Measurements from ENCODE around the gene CDKN1B. TPM values are rescaled to one million over a fixed set of nuclear protein-coding genes. Genes with fewer than 3 reads are reported as not detected.

The CDKN1B gene
- total RNA-seq, 1 experiment from 2014 or later = 25.9 TPM

- H3K4me3 ChIP-seq (ENCODE audit: low read depth in 2 of 2, low read length in 2 of 2) = no peak overlapping the region
- no peaks in the 10 kb centered on the region for H3K27me3 ChIP-seq (ENCODE audit: control insufficient read depth, insufficient read depth, low read length)
- POLR2A ChIA-PET = no interaction called here
- peaks cover 27% of the 10 kb centered on the region for H3K4me1 ChIP-seq (ENCODE audit: control insufficient read depth, insufficient read depth, low read length)
- no TSS peak for BruUV-seq (replicated peaks)
- H3K36me3 ChIP-seq (ENCODE audit: control insufficient read depth, insufficient read depth, low read length) = no peaks in the 10 kb centered on the region
- TF ChIP-seq REST (IDR thresholded peaks at IDR 0.05; ENCODE audit: insufficient read depth in 1 of 2, low read depth in 2 of 2, low read length in 1 of 2) = no peak
- TF ChIP-seq TCF7L2 (IDR thresholded peaks at IDR 0.05; ENCODE audit: low read depth, low read length) = no peak
- no peak for TF ChIP-seq POLR2AphosphoS5 (IDR thresholded peaks at IDR 0.05; ENCODE audit: low read depth, low read length)
- TF ChIP-seq SIN3A (IDR thresholded peaks at IDR 0.05; ENCODE audit: borderline replicate concordance, insufficient read depth, low read depth, low read length) = no peak
- no peak for TF ChIP-seq CTCF (IDR thresholded peaks at IDR 0.05)
- intact Hi-C loops (cut with micrococcal nuclease; ENCODE audit: unreplicated experiment) = no loop called here
- H3K27ac ChIP-seq (ENCODE audit: low read length) = peak overlapping the region; percentile 57
- H3K9me3 ChIP-seq (ENCODE audit: control insufficient read depth, insufficient read depth, low read depth, low read length) = no peaks in the 10 kb centered on the region
- no peak for ATAC-seq
- no peak for DNase-seq (ENCODE audit: low read depth, low spot score)
- in situ Hi-C loops (cut with HindIII; ENCODE audit: low pct_unique_long_range_greater_than_20kb, low sequenced_read_pairs) = no loop called here
- CTCF ChIA-PET = interaction anchor here (0.6 kb wide), 1 partner anchor 266 kb away, joined by 3 read pairs; no protein-coding TSS in a partner anchor
Observed at GRCh38 chr12:12741660-12742059, 24.5 kb downstream of the CDKN1B start.

GRCh38 chr12:12744546-12745305 is 27.6 kb downstream of the CDKN1B start:
- ChIA-PET POLR2A (no interaction called here), CTCF (no interaction called here)
- Histone ChIP-seq H3K27ac (ENCODE audit: low read length) (peak overlapping the region; percentile 65), H3K4me1 (ENCODE audit: control insufficient read depth, insufficient read depth, low read length) (peaks cover 46% of the 10 kb centered on the region), H3K36me3 (ENCODE audit: control insufficient read depth, insufficient read depth, low read length) (no peaks in the 10 kb centered on the region), H3K9me3 (ENCODE audit: control insufficient read depth, insufficient read depth, low read depth, low read length) (no peaks in the 10 kb centered on the region), H3K4me3 (ENCODE audit: low read depth in 2 of 2, low read length in 2 of 2) (no peak overlapping the region), H3K27me3 (ENCODE audit: control insufficient read depth, insufficient read depth, low read length) (no peaks in the 10 kb centered on the region)
- BruUV-seq (replicated peaks) = no TSS peak
- no peak for TF ChIP-seq SIN3A (IDR thresholded peaks at IDR 0.05; ENCODE audit: borderline replicate concordance, insufficient read depth, low read depth, low read length)
- TF ChIP-seq CTCF (IDR thresholded peaks at IDR 0.05) = no peak
- TF ChIP-seq TCF7L2 (IDR thresholded peaks at IDR 0.05; ENCODE audit: low read depth, low read length) = no peak
- no peak for TF ChIP-seq REST (IDR thresholded peaks at IDR 0.05; ENCODE audit: insufficient read depth in 1 of 2, low read depth in 2 of 2, low read length in 1 of 2)
- no peak for TF ChIP-seq POLR2AphosphoS5 (IDR thresholded peaks at IDR 0.05; ENCODE audit: low read depth, low read length)
- in situ Hi-C loops (cut with HindIII; ENCODE audit: low pct_unique_long_range_greater_than_20kb, low sequenced_read_pairs) = no loop called here
- intact Hi-C loops (cut with micrococcal nuclease; ENCODE audit: unreplicated experiment) = no loop called here
- no peak for ATAC-seq
- DNase-seq (ENCODE audit: low read depth, low spot score) = no peak
